H9 (cell line): ENCODE data around the gene CNDP2. TPM values are rescaled to one million over a fixed set of nuclear protein-coding genes. Genes with fewer than 3 reads are reported as not detected.

Experiments used
- DNase-seq: peaks from one replicate; pipeline ENCODE4 v3.0.0-alpha.2; 2017
- H2AFZ ChIP-seq: one replicate; pipeline ENCODE4 v1.6.1; 2013; ENCODE audit warnings: mild to moderate bottlenecking, low read length, control low read depth, moderate library complexity
- H2AK5ac ChIP-seq: 2 replicates; pipeline ENCODE4 v1.6.1; 2013; ENCODE audit warnings: low read length, control low read depth, mixed read lengths; ENCODE audit not compliant: insufficient read length
- H2BK120ac ChIP-seq: one replicate; pipeline ENCODE4 v1.6.1; 2013; ENCODE audit warnings: low read depth, mild to moderate bottlenecking, low read length, control low read depth, inconsistent platforms; ENCODE audit not compliant: poor library complexity, severe bottlenecking
- H2BK12ac ChIP-seq: 2 replicates; pipeline ENCODE4 v1.6.1; 2013; ENCODE audit warnings: low read length, control low read depth, mixed read lengths, low read depth; ENCODE audit not compliant: insufficient read length
- H2BK15ac ChIP-seq: 2 replicates; pipeline ENCODE4 v1.6.1; 2013; ENCODE audit warnings: low read depth, low read length, control low read depth
- H2BK20ac ChIP-seq: one replicate; pipeline ENCODE4 v1.6.1; 2013; ENCODE audit warnings: low read depth, mild to moderate bottlenecking, low read length, control low read depth, inconsistent platforms; ENCODE audit not compliant: poor library complexity, severe bottlenecking
- H2BK5ac ChIP-seq: 2 replicates; pipeline ENCODE4 v1.6.1; 2013; ENCODE audit warnings: low read length, control low read depth, mixed read lengths; ENCODE audit not compliant: insufficient read length
- H3K14ac ChIP-seq: 2 replicates; pipeline ENCODE4 v1.6.1; 2013; ENCODE audit warnings: low read length, control low read depth; ENCODE audit not compliant: insufficient read depth
- H3K18ac ChIP-seq: 2 replicates; pipeline ENCODE4 v1.6.1; 2013; ENCODE audit warnings: low read depth, mild to moderate bottlenecking, mixed read lengths, low read length, control low read depth; ENCODE audit not compliant: insufficient read length
- H3K23ac ChIP-seq: 2 replicates; pipeline ENCODE4 v1.6.1; 2013; ENCODE audit warnings: low read length, control low read depth, mixed read lengths, low read depth; ENCODE audit not compliant: insufficient read length
- H3K23me2 ChIP-seq: 2 replicates; pipeline ENCODE4 v1.6.1; 2013; ENCODE audit warnings: low read depth, mild to moderate bottlenecking, mixed read lengths, low read length, control low read depth; ENCODE audit not compliant: insufficient read length, poor library complexity, severe bottlenecking
- H3K27ac ChIP-seq: 2 replicates; pipeline ENCODE4 v1.5.1; 2013; ENCODE audit warnings: low read length, control low read depth, mixed read lengths, low read depth; ENCODE audit not compliant: insufficient read length
- H3K27me3 ChIP-seq: 2 replicates; pipeline ENCODE4 v1.6.1; 2013; ENCODE audit warnings: low read length, control low read depth, inconsistent platforms; ENCODE audit not compliant: insufficient read depth
- H3K4ac ChIP-seq: 2 replicates; pipeline ENCODE4 v1.6.1; 2013; ENCODE audit warnings: low read depth, mild to moderate bottlenecking, control low read depth, inconsistent platforms, low read length, moderate library complexity
- H3K4me1 ChIP-seq: 2 replicates; pipeline ENCODE4 v1.6.1; 2013; ENCODE audit warnings: low read length, control low read depth, inconsistent platforms; ENCODE audit not compliant: insufficient read depth
- H3K4me2 ChIP-seq: 2 replicates; pipeline ENCODE4 v1.6.1; 2013; ENCODE audit warnings: low read length, control low read depth, mixed read lengths; ENCODE audit not compliant: insufficient read length, insufficient read depth
- H3K56ac ChIP-seq: 2 replicates; pipeline ENCODE4 v1.6.1; 2013; ENCODE audit warnings: low read depth, mild to moderate bottlenecking, mixed read lengths, low read length, control low read depth; ENCODE audit not compliant: insufficient read length
- H3K79me1 ChIP-seq: 2 replicates; pipeline ENCODE4 v1.6.1; 2013; ENCODE audit warnings: low read depth, mild to moderate bottlenecking, moderate library complexity, low read length, control low read depth, inconsistent platforms; ENCODE audit not compliant: insufficient read depth, poor library complexity, severe bottlenecking
- H3K79me2 ChIP-seq: 2 replicates; pipeline ENCODE4 v1.6.1; 2013; ENCODE audit warnings: low read length, control low read depth, inconsistent platforms; ENCODE audit not compliant: insufficient read depth
- H3K9ac ChIP-seq: 2 replicates; pipeline ENCODE4 v1.6.1; 2013; ENCODE audit warnings: low read length, control low read depth, mixed read lengths; ENCODE audit not compliant: insufficient read length; ENCODE audit errors: extremely low read depth
- H3K9me3 ChIP-seq: one replicate; pipeline ENCODE4 v1.6.1; 2013; ENCODE audit warnings: low read depth, low read length, inconsistent platforms; ENCODE audit not compliant: control insufficient read depth
- H3T11ph ChIP-seq: one replicate; pipeline ENCODE4 v1.6.1; 2013; ENCODE audit warnings: mild to moderate bottlenecking, low read length, control low read depth, inconsistent platforms
- H4K20me1 ChIP-seq: one replicate; pipeline ENCODE4 v1.6.1; 2013; ENCODE audit not compliant: control insufficient read depth, insufficient read length, insufficient read depth
- H4K5ac ChIP-seq: 2 replicates; pipeline ENCODE4 v1.6.1; 2013; ENCODE audit warnings: low read depth, mild to moderate bottlenecking, mixed read lengths, low read length, control low read depth; ENCODE audit not compliant: insufficient read length
- H4K8ac ChIP-seq: replicated peaks from 2 replicates; pipeline ENCODE4 v1.6.1; 2013; ENCODE audit warnings: low read length, control low read depth, mixed read lengths, low read depth; ENCODE audit not compliant: insufficient read length
- H4K91ac ChIP-seq: 2 replicates; pipeline ENCODE4 v1.6.1; 2013; ENCODE audit warnings: low read depth, mild to moderate bottlenecking, moderate library complexity, mixed read lengths, low read length, control low read depth; ENCODE audit not compliant: insufficient read length
- H3K27ac Mint-ChIP-seq, 3 experiments: 2 replicates in 2 of 3; 3 replicates in 1 of 3; pipeline ENCODE4 v1.8.0; 2020 to 2021; ENCODE audit warnings: mixed read lengths in 3 of 3, mild to moderate bottlenecking in 1 of 3, moderate library complexity in 1 of 3
- H3K27me3 Mint-ChIP-seq: 2 replicates; pipeline ENCODE4 v1.8.0; 2021; ENCODE audit warnings: low read depth, mild to moderate bottlenecking, moderate library complexity, mixed read lengths
- H3K36me3 Mint-ChIP-seq, 3 experiments: 2 replicates in 2 of 3; 3 replicates in 1 of 3; pipeline ENCODE4 v1.8.0; 2020 to 2021; ENCODE audit warnings: low read depth in 3 of 3, mixed read lengths in 3 of 3; ENCODE audit not compliant: insufficient read depth in 1 of 3
- H3K4me1 Mint-ChIP-seq, 2 experiments: 2 replicates each; pipeline ENCODE4 v1.8.0; 2020; ENCODE audit warnings: mixed read lengths in 2 of 2
- H3K4me3 Mint-ChIP-seq, 2 experiments: 2 replicates in 1 of 2; 3 replicates in 1 of 2; pipeline ENCODE4 v1.8.0; 2020 to 2021; ENCODE audit warnings: mild to moderate bottlenecking in 2 of 2, mixed read lengths in 2 of 2, moderate library complexity in 1 of 2
- H3K9me3 Mint-ChIP-seq, 2 experiments: 2 replicates in 1 of 2; 3 replicates in 1 of 2; pipeline ENCODE4 v1.8.0; 2020; ENCODE audit warnings: mild to moderate bottlenecking in 2 of 2, mixed read lengths in 2 of 2, moderate library complexity in 1 of 2
- WGBS: extraction: QIAGEN DNeasy Blood & Tissue Kit; methylation state at CpG from one replicate; pipeline ENCODE4 v1.1.7; 2013; ENCODE audit warnings: missing lambda C conversion rate, low lambda C conversion rate, mixed read lengths; ENCODE audit not compliant: insufficient read length; ENCODE audit errors: extremely low coverage; 5-methylcytosine and 5-hydroxymethylcytosine counted together
- total RNA-seq: library from RNA; stranded (reverse); gene quantifications from 2 replicates; pipeline ENCODE4 v1.2.1, GENCODE V29; 2021
- TF ChIP-seq, protein P1 (sequence below): fragments of 200-600 bp; sonication (generic); conservative IDR thresholded peaks from 3 replicates; pipeline ENCODE4 v1.8.0; 2021; ENCODE audit warnings: antibody characterized with exemption, mild to moderate bottlenecking

The CNDP2 gene
- total RNA-seq, 1 experiment from 2014 or later: 212 TPM

DNA sequence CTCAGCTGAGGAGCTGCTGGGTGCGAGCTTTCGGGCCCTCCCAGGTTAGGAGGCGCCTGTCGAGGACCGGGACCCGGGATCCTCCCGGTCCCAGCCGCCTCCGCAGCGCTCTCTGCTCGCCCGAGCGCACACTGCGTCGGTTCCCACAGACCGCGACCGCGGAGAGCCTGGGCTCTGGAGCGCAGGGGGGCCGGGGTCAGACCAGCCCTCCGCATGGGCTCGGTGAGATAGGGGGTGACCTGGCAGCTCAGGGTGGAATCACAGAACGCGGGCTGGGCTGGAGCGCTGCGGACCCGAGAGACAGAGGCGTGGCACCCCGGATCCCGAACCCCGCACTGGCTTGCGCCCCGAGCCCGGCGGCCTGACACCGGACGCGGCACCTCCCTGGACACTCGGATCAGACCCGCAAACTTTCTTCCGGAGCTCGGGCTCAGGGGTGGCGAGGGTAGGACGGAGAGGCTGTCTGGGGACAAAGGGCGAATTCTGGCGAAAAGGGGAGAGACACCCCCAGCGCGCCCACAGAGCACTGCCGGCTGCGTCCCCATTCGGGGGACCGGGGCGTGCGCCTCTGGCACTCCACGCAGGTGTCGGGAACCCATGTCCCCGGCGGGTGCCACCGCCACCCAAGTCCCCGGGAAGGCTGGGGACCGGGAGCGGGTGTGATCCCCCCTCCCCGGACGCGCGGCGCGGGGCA is 39.7 kb upstream of the CNDP2 start:
- Histone ChIP-seq H2BK20ac (no peak overlapping the region), H2BK15ac (no peak overlapping the region), H2AK5ac (no peak overlapping the region), H3K14ac (no peak overlapping the region; the same call in 1 of the 2 replicates), H2BK5ac (no peak overlapping the region), H4K5ac (no peak overlapping the region), H3K23ac (no peak overlapping the region), H2BK12ac (no peak overlapping the region), H3K27me3 (peaks cover 27% of the 10 kb centered on the region; the same call in 1 of the 2 replicates), H3K56ac (no peak overlapping the region), H2AFZ (no peak overlapping the region), H3K9ac (no peak overlapping the region), H3K18ac (no peak overlapping the region), H4K8ac (no peak overlapping the region), H3K4me2 (peak overlapping the region; percentile 50), H3K9me3 (no peaks in the 10 kb centered on the region), H3T11ph (no peak overlapping the region), H3K23me2 (peaks cover 6% of the 10 kb centered on the region), H3K4me1 (no peaks in the 10 kb centered on the region; the same call in 1 of the 2 replicates), H2BK120ac (no peak overlapping the region), H3K79me2 (no peaks in the 10 kb centered on the region), H4K91ac (no peak overlapping the region), H4K20me1 (no peaks in the 10 kb centered on the region), H3K79me1 (no peaks in the 10 kb centered on the region), H3K4ac (no peak overlapping the region), H3K27ac (no peak overlapping the region)
- no peak overlapping the region for H3K27ac Mint-ChIP-seq
- peaks cover 12 to 24% of the 10 kb centered on the region in 2 experiments for H3K4me1 Mint-ChIP-seq
- WGBS: no CpG with 5 or more reads among the region's 69 CpGs
- TF ChIP-seq, protein P1, sequence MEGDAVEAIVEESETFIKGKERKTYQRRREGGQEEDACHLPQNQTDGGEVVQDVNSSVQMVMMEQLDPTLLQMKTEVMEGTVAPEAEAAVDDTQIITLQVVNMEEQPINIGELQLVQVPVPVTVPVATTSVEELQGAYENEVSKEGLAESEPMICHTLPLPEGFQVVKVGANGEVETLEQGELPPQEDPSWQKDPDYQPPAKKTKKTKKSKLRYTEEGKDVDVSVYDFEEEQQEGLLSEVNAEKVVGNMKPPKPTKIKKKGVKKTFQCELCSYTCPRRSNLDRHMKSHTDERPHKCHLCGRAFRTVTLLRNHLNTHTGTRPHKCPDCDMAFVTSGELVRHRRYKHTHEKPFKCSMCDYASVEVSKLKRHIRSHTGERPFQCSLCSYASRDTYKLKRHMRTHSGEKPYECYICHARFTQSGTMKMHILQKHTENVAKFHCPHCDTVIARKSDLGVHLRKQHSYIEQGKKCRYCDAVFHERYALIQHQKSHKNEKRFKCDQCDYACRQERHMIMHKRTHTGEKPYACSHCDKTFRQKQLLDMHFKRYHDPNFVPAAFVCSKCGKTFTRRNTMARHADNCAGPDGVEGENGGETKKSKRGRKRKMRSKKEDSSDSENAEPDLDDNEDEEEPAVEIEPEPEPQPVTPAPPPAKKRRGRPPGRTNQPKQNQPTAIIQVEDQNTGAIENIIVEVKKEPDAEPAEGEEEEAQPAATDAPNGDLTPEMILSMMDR: no peak
- no peak for DNase-seq
- no peaks in the 10 kb centered on the region; a peak in 2 of 5 replicates for H3K9me3 Mint-ChIP-seq
- no peaks in the 10 kb centered on the region; a peak in 1 of 7 replicates for H3K36me3 Mint-ChIP-seq
- H3K4me3 Mint-ChIP-seq: peak overlapping the region; percentile 59 to 78
- peaks cover 72% of the 10 kb centered on the region for H3K27me3 Mint-ChIP-seq
